Mammary epithelial cell (primary cell): ENCODE measurements around the gene RTBDN.

ENCODE experiments used
- EZH2 ChIP-seq: IDR thresholded peaks from 2 replicates; pipeline ENCODE4 v1.6.1; 2012; ENCODE audit warnings: low read length, inconsistent platforms, borderline replicate concordance
- TF ChIP-seq, protein P1 (sequence below), 2 donors: IDR thresholded peaks in 1 of 2; conservative IDR thresholded peaks in 1 of 2; 2 replicates each; pipeline ENCODE4 v1.5.1; 2011 to 2012; ENCODE audit warnings: inconsistent platforms in 2 of 2, low read length in 2 of 2, mild to moderate bottlenecking in 2 of 2, control low read depth in 1 of 2, low read depth in 1 of 2; ENCODE audit not compliant: insufficient read depth in 1 of 2; ENCODE audit errors: extremely low read depth in 1 of 2

DNA sequence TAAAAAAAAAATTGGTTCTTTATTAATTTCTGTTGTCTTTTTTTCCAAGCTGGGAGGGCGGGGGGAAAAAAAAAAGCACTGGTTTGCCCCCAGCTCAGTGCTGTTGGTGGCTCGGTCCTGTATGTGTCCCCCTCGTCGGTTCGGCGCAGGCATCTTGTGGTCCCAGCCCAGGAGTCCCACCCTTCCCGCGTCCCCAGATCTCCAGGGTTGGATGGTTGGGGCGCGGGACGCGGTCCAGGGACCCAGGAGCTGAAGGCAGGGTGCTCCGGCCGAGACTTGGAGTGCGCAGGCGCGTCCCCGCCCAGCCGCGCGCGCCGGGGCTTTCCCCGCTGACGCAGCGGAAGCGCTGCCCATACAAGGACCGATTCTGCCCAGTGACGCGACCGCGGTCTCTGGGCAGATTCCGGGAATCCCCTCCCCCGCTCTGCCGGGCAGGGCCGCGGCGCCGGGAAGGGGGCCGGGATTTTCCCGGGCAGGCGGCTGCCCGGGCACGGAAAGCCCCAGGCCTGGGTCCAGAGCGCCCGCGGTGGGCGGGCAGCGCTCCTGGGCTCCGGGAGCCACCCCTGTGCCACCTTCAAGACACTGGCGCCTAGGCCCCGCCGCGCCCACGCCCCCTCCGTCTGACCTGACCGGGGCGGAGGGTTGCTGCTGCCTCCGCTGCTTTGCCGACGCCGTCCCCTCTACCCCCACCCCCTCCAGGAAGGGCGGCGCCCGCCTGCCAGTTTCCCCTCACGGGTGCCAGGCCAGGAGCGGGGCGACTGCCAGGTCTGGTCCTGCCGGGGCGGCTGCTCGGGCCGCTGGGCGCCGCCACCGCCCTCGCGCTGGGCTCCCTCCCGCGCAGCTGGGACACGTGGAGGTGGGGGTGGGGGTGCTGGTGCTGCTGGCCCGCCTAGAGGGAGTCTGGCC lies 40.8 kb downstream of the RTBDN start:
- TF ChIP-seq, protein P1, sequence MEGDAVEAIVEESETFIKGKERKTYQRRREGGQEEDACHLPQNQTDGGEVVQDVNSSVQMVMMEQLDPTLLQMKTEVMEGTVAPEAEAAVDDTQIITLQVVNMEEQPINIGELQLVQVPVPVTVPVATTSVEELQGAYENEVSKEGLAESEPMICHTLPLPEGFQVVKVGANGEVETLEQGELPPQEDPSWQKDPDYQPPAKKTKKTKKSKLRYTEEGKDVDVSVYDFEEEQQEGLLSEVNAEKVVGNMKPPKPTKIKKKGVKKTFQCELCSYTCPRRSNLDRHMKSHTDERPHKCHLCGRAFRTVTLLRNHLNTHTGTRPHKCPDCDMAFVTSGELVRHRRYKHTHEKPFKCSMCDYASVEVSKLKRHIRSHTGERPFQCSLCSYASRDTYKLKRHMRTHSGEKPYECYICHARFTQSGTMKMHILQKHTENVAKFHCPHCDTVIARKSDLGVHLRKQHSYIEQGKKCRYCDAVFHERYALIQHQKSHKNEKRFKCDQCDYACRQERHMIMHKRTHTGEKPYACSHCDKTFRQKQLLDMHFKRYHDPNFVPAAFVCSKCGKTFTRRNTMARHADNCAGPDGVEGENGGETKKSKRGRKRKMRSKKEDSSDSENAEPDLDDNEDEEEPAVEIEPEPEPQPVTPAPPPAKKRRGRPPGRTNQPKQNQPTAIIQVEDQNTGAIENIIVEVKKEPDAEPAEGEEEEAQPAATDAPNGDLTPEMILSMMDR (conservative IDR thresholded peaks at IDR 0.05 in 1 of 2, IDR thresholded peaks at IDR 0.05 in 1 of 2; ENCODE audit: extremely low read depth in 1 of 2, insufficient read depth in 1 of 2, low read depth in 1 of 2, low read length in 2 of 2): peak in 1 of 2 donors; percentile 2
- TF ChIP-seq EZH2: no peak
